UCSD-AML1 (cell line): ENCODE results near the gene DSPP.

ENCODE experiments used
- DNase-seq: peaks from one replicate; lab custom pipeline; 2025; ENCODE audit not compliant: unreplicated experiment; lab: John Stamatoyannopoulos, UW

The DSPP gene

GRCh38 chr4:87624698-87625097, 16.4 kb downstream of the DSPP start:
- no peak for DNase-seq

GRCh38 chr4:87631668-87632067, 23.3 kb downstream of the DSPP start:
- DNase-seq = no peak

- no peak for DNase-seq
These were observed 24.1 kb downstream of the DSPP start for GRCh38 chr4:87632469-87632868.

DNA sequence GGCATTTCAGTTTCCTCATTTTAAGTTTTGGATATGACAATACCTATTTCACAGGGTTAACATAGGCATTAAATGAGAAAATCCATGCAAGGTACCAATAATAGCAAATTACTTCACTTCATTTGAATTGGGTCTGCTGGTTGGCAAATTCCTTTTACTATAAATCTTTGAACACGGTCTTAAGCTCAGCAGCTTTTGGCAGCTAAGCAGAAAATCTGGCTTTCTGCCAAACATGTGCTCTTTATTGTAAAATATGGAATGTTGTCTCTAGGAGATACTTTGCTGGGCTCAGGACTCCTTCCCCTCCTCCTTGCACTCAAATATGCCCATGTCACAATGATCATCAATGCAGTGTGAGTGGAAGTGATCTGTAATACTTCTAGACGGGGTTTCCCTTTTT, 24.9 kb downstream of the DSPP start:
- DNase-seq = no peak

DNA sequence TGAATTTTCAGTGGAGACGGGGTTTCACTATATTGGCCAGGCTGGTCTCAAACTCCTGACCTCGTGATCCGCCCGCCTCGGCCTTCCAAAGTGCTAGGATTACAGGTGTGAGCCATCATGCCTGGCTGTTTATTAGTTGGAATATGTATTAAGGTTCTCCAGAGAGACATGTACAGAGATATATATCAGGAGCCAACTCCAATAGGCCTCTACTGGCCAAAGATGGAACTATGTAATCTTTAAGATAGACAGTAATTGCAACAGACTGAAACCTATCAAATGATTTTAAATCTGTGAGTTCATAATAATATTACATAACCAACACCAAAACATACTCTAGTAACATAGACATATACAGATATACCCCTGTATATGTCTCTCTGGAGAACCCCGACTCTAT, 36.0 kb downstream of the DSPP start:
- no peak for DNase-seq

DNA sequence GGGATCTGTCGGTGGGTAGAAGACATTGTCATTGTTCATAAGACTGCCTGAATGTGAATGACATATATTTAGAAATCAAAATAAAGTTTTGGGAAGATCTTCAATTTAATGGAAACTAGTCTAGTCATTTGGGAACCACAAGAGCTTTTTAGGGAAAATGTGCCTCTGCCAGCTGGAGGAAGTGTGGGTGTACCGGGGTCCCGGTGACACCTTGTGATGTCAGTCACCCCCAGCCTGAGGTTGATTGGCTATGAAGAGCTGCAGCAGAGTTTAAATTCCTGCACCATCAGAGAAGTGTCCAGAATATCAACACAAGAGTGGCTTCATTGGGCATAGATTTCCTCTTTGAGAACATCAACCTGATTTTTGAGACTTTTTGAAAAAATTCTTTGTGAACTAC, 41.7 kb downstream of the DSPP start, which contains the start of gene DMP1:
Gene DMP1 (plus strand): TSS at position 301 of the 400 bp plus-strand sequence. CDS start 6,213 bp downstream, outside the sequence.
- no peak for DNase-seq

DNA sequence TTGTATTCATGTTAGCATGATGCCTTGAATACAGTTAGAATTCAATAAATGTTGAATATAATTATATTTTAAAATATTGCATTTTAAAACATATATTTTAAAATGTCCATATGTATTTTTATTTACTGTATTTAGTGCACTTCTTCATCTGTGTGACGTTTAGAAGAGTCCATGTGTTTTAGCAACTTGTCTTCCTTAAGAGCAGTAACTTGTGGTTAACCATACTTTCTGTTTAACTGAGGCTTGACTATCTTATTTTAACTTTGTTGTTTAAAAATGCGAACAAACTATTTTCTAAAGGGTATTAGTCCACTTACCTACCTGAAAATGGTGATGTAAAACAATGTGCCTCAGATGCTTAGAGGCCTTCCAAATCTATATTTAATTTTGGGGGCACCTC, 42.6 kb downstream of the DSPP start:
- DNase-seq = no peak

GRCh38 chr4:87651941-87652340, 43.6 kb downstream of the DSPP start:
- no peak for DNase-seq

- no peak for DNase-seq
These were observed 46.2 kb downstream of the DSPP start for GRCh38 chr4:87654487-87655044.

DNA sequence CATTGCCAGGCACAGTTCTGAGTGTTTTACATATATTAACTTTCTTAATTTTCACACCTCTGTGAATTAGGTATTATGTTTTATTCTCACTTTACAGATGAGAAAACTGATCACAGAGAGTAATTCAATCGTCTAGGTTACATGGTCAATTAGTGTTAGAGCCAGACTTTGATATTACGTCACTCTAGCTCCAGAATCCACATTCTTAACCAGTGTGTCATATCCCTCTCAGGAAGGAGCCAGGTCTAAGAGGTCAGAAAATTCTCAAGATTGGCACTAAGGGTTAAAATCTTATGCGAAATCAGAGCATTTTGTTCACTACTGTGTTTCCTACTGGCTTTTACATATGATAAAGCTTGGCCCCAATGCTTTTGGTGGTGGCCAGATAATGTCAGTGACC, 49.2 kb downstream of the DSPP start:
- no peak for DNase-seq

GRCh38 chr4:87659247-87659931, 51.1 kb downstream of the DSPP start:
- no peak for DNase-seq

- DNase-seq = no peak
These were observed 54.5 kb downstream of the DSPP start for GRCh38 chr4:87662871-87663270.
